GM10847 (cell line): ENCODE results near the gene TBCCD1.

ENCODE experiments used
- POLR2A ChIP-seq: IDR thresholded peaks from 2 replicates; pipeline ENCODE4 v1.6.1; 2011; ENCODE audit not compliant: insufficient read length; ENCODE audit errors: extremely low read depth

The TBCCD1 gene

GRCh38 chr3:186599785-186600166 lies 32.6 kb upstream of the TBCCD1 start:
- TF ChIP-seq POLR2A: no peak

- TF ChIP-seq POLR2A: no peak
Measured at GRCh38 chr3:186599142-186599784, 32.1 kb upstream of the TBCCD1 start.

GRCh38 chr3:186598794-186599141 lies 31.6 kb upstream of the TBCCD1 start:
- TF ChIP-seq POLR2A: no peak

GRCh38 chr3:186598108-186598784 lies 31.1 kb upstream of the TBCCD1 start:
- TF ChIP-seq POLR2A: no peak

- no peak for TF ChIP-seq POLR2A
Measured at GRCh38 chr3:186596568-186597287, 29.6 kb upstream of the TBCCD1 start.

- no peak for TF ChIP-seq POLR2A
Measured at GRCh38 chr3:186594591-186595113, 27.5 kb upstream of the TBCCD1 start.

- no peak for TF ChIP-seq POLR2A
Measured at GRCh38 chr3:186593862-186594261, 26.7 kb upstream of the TBCCD1 start.

- no peak for TF ChIP-seq POLR2A
Measured at GRCh38 chr3:186592682-186593081, 25.5 kb upstream of the TBCCD1 start.

GRCh38 chr3:186590580-186591295 lies 23.6 kb upstream of the TBCCD1 start:
- TF ChIP-seq POLR2A: no peak

GRCh38 chr3:186589856-186590579 lies 22.9 kb upstream of the TBCCD1 start:
- TF ChIP-seq POLR2A: no peak

GRCh38 chr3:186589121-186589520 lies 22.0 kb upstream of the TBCCD1 start:
- TF ChIP-seq POLR2A: no peak

- no peak for TF ChIP-seq POLR2A
Measured at GRCh38 chr3:186588632-186589031, 21.5 kb upstream of the TBCCD1 start.

GRCh38 chr3:186587183-186587582 lies 20.0 kb upstream of the TBCCD1 start:
- no peak for TF ChIP-seq POLR2A

- TF ChIP-seq POLR2A: no peak
Measured at GRCh38 chr3:186583831-186584230, 16.7 kb upstream of the TBCCD1 start.

- TF ChIP-seq POLR2A: no peak
Measured at GRCh38 chr3:186582541-186582940, 15.4 kb upstream of the TBCCD1 start.
